ENCODE data around the gene TNFRSF1A. TPM values are rescaled to one million over a fixed set of nuclear protein-coding genes. Genes with fewer than 3 reads are reported as not detected.
A peak's percentile ranks its signal among the peaks of the same experiment; 100 is the strongest.

The TNFRSF1A gene
- total and polyA plus RNA-seq, 2 of the 13 experiments (the other 11 are each of a cell fraction or from before 2014, with no cell fraction given) = 41.5 to 61.2 TPM

DNA sequence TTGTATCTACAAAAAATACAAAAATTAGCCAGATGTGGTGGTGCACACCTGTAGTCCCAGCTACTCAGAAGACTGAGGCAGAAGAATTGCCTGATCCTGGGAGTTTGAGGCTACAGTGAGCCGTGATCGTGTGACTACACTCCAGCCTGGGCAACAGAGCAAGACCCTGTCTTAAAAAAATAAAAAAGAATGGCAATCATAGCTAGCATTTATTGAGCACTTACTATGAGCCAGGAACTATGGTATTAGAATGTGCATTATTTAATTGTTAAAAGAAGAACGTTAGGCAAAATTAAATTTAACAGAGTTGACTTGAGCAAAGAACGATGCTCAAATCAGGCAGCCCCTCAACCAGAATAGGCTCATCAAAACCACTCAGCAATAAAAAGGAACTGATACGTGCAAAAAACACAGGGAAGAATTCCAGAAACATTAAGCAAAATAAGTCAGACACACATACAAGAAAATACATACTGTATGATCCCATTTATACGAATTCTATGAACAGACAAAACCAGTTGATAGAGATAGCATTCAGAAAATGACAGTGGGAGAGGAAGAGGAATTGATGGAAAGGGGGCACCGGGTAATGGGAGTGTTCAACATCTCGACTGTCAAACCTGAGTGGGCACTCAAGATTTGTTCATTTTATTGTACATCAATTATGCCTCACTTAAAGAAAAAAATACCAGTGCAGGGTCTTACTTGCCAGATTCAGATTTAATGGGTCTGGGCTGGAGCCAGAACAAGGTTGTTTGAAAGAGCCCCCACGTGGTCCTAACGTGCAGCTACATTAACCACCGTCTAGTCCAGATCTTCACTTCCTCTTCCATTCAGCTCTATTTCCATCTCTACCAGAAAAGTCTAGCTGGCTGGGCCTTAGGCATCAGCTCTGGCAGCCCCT, 25.4 kb upstream of the TNFRSF1A start (continued):
- TF ChIP-seq, protein P1, sequence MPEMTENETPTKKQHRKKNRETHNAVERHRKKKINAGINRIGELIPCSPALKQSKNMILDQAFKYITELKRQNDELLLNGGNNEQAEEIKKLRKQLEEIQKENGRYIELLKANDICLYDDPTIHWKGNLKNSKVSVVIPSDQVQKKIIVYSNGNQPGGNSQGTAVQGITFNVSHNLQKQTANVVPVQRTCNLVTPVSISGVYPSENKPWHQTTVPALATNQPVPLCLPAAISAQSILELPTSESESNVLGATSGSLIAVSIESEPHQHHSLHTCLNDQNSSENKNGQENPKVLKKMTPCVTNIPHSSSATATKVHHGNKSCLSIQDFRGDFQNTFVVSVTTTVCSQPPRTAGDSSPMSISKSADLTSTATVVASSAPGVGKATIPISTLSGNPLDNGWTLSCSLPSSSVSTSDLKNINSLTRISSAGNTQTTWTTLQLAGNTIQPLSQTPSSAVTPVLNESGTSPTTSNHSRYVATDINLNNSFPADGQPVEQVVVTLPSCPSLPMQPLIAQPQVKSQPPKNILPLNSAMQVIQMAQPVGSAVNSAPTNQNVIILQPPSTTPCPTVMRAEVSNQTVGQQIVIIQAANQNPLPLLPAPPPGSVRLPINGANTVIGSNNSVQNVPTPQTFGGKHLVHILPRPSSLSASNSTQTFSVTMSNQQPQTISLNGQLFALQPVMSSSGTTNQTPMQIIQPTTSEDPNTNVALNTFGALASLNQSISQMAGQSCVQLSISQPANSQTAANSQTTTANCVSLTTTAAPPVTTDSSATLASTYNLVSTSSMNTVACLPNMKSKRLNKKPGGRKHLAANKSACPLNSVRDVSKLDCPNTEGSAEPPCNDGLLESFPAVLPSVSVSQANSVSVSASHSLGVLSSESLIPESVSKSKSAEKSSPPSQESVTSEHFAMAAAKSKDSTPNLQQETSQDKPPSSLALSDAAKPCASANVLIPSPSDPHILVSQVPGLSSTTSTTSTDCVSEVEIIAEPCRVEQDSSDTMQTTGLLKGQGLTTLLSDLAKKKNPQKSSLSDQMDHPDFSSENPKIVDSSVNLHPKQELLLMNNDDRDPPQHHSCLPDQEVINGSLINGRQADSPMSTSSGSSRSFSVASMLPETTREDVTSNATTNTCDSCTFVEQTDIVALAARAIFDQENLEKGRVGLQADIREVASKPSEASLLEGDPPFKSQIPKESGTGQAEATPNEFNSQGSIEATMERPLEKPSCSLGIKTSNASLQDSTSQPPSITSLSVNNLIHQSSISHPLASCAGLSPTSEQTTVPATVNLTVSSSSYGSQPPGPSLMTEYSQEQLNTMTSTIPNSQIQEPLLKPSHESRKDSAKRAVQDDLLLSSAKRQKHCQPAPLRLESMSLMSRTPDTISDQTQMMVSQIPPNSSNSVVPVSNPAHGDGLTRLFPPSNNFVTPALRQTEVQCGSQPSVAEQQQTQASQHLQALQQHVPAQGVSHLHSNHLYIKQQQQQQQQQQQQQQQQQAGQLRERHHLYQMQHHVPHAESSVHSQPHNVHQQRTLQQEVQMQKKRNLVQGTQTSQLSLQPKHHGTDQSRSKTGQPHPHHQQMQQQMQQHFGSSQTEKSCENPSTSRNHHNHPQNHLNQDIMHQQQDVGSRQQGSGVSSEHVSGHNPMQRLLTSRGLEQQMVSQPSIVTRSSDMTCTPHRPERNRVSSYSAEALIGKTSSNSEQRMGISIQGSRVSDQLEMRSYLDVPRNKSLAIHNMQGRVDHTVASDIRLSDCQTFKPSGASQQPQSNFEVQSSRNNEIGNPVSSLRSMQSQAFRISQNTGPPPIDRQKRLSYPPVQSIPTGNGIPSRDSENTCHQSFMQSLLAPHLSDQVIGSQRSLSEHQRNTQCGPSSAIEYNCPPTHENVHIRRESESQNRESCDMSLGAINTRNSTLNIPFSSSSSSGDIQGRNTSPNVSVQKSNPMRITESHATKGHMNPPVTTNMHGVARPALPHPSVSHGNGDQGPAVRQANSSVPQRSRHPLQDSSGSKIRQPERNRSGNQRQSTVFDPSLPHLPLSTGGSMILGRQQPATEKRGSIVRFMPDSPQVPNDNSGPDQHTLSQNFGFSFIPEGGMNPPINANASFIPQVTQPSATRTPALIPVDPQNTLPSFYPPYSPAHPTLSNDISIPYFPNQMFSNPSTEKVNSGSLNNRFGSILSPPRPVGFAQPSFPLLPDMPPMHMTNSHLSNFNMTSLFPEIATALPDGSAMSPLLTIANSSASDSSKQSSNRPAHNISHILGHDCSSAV (CRISPR knock-in tag; IDR thresholded peaks at IDR 0.05; ENCODE audit: borderline replicate concordance) = no peak
- TF ChIP-seq GABPA (IDR thresholded peaks at IDR 0.05; ENCODE audit: low read depth, low read length) = no peak
- peak; percentile 5; the same call in 1 of the 2 replicates for TF ChIP-seq GABPA (CRISPR knock-in tag; IDR thresholded peaks at IDR 0.05; ENCODE audit: low read depth)
- TF ChIP-seq ESRRA (CRISPR knock-in tag; IDR thresholded peaks at IDR 0.05; ENCODE audit: low read depth) = no peak
- 0 out of 2 replicates have a peak, but pooled peaks have one; percentile 30 for TF ChIP-seq MIXL1 (CRISPR knock-in tag; IDR thresholded peaks at IDR 0.05)
- no peak for TF ChIP-seq RAD51 (IDR thresholded peaks at IDR 0.05; ENCODE audit: borderline replicate concordance)
- peak; percentile 27 for TF ChIP-seq SAP130 (CRISPR knock-in tag; IDR thresholded peaks at IDR 0.05; ENCODE audit: low read depth)
- TF ChIP-seq ZNF318 (CRISPR knock-in tag; IDR thresholded peaks at IDR 0.05) = no peak
- no peak for TF ChIP-seq MAFK (conservative IDR thresholded peaks at IDR 0.05 in 1 of 2, IDR thresholded peaks at IDR 0.05 in 1 of 2; ENCODE audit: low read length in 2 of 2)
- TF ChIP-seq ZNF781 (CRISPR knock-in tag; IDR thresholded peaks at IDR 0.05; ENCODE audit: borderline replicate concordance, not compliant biosample characterization) = no peak
- TF ChIP-seq ZNF274 (CRISPR knock-in tag; IDR thresholded peaks at IDR 0.05) = no peak
- TF ChIP-seq TBL1XR1 (IDR thresholded peaks at IDR 0.05; ENCODE audit: borderline replicate concordance, low read length, partially characterized antibody) = no peak
- TF ChIP-seq SPEN (CRISPR knock-in tag; IDR thresholded peaks at IDR 0.05; ENCODE audit: low read depth) = no peak
